Suprapubic skin (tissue), 4 donors: ENCODE measurements around the gene HNRNPR. TPM values are rescaled to one million over a fixed set of nuclear protein-coding genes. Genes with fewer than 3 reads are reported as not detected.

Experiments used
- DNase-seq, 2 donors: peaks; one replicate each; pipeline ENCODE4 v3.0.0-alpha.2; 2019; ENCODE audit warnings: low spot score in 2 of 2
- H3K27ac ChIP-seq: fragments of 200-600 bp; sonication (generic); one replicate; pipeline ENCODE4 v1.5.1; 2019
- H3K27me3 ChIP-seq: fragments of 200-600 bp; sonication (generic); one replicate; pipeline ENCODE4 v1.5.1; 2019
- H3K36me3 ChIP-seq: fragments of 200-600 bp; sonication (generic); one replicate; pipeline ENCODE4 v1.5.1; 2019
- H3K4me1 ChIP-seq: fragments of 200-600 bp; sonication (generic); one replicate; pipeline ENCODE4 v1.5.1; 2019
- H3K4me3 ChIP-seq: fragments of 200-600 bp; sonication (generic); one replicate; pipeline ENCODE4 v1.5.1; 2019; ENCODE audit warnings: mild to moderate bottlenecking
- H3K9me3 ChIP-seq: fragments of 200-600 bp; sonication (generic); one replicate; pipeline ENCODE4 v1.5.1; 2019
- CTCF ChIP-seq, 2 donors: fragments of 200-600 bp in 1 of 2; fragments of 450-650 bp in 1 of 2; sonication (generic) in 1 of 2; IDR thresholded peaks; one replicate each; pipeline ENCODE4 v1.5.1; 2016 to 2019; ENCODE audit warnings: antibody characterized with exemption in 2 of 2, mild to moderate bottlenecking in 1 of 2, moderate library complexity in 1 of 2
- EP300 ChIP-seq: sonication (generic); formaldehyde crosslinking; IDR thresholded peaks from one replicate; pipeline ENCODE4 v1.6.1; 2017; ENCODE audit warnings: antibody characterized with exemption
- POLR2A ChIP-seq, 2 donors: fragments of 450-650 bp; IDR thresholded peaks; one replicate each; pipeline ENCODE4 v1.6.1; 2017; ENCODE audit warnings: antibody characterized with exemption in 2 of 2, mild to moderate bottlenecking in 2 of 2, moderate library complexity in 2 of 2
- POLR2AphosphoS5 ChIP-seq, 3 donors: sonication (generic); formaldehyde crosslinking; IDR thresholded peaks; one replicate each; pipeline ENCODE4 v1.6.1; 2017; ENCODE audit warnings: antibody characterized with exemption in 3 of 3
- WGBS: methylation state at CpG from one replicate; pipeline ENCODE4 v1.1.5; 2018; 5-methylcytosine and 5-hydroxymethylcytosine counted together
- total RNA-seq, 4 donors: library from RNA; depleted of rRNA; stranded (reverse); fragments of >200 nt; gene quantifications; one replicate each; pipeline ENCODE4 v1.1.0, GENCODE V29; 2016

HNRNPR gene
- 10 to 100 TPM; 60.9 to 85.3 (median 66.0) TPM for total RNA-seq

GRCh38 chr1:23344111-23344986 is at the start of gene HNRNPR:
TSS of gene HNRNPR (minus strand) at chr1:23344284. CDS start at chr1:23341008, 3,276 bp downstream.
- H3K4me1 ChIP-seq, result peaks cover 44% of the 10 kb centered on the region
- peak within 1 kb of the TSS; percentile 62 for H3K4me3 ChIP-seq
- no peaks in the 10 kb centered on the region for H3K36me3 ChIP-seq
- H3K27ac ChIP-seq, result peak within 1 kb of the TSS; percentile 94
- TF ChIP-seq POLR2AphosphoS5 (IDR thresholded peaks at IDR 0.05), result peak in 2 of 3 donors; percentile 36 to 80
- TF ChIP-seq EP300, result no peak
- peak; percentile 35 to 87 for TF ChIP-seq POLR2A (IDR thresholded peaks at IDR 0.05)
- H3K9me3 ChIP-seq, result no peaks in the 10 kb centered on the region
- WGBS, result 1% methylated on average over 10 of the region's 87 CpGs
- H3K27me3 ChIP-seq, result no peaks in the 10 kb centered on the region
- peak; percentile 100 for DNase-seq

GRCh38 chr1:23393706-23394105 is 49.6 kb upstream of the HNRNPR start:
- H3K9me3 ChIP-seq, result no peaks in the 10 kb centered on the region
- DNase-seq, result peak in 1 of 2 donors; percentile 77
- peak overlapping the region; percentile 79 for H3K27ac ChIP-seq
- peaks cover 14% of the 10 kb centered on the region for H3K4me1 ChIP-seq
- H3K36me3 ChIP-seq, result peaks cover 16% of the 10 kb centered on the region
- WGBS, result 94% methylated on average over 8 of the region's 15 CpGs
- no peak for TF ChIP-seq CTCF (IDR thresholded peaks at IDR 0.05)
- TF ChIP-seq EP300, result no peak
- TF ChIP-seq POLR2AphosphoS5 (IDR thresholded peaks at IDR 0.05), result no peak
- no peak for TF ChIP-seq POLR2A (IDR thresholded peaks at IDR 0.05)
- no peaks in the 10 kb centered on the region for H3K27me3 ChIP-seq
- H3K4me3 ChIP-seq, result no peak overlapping the region

GRCh38 chr1:23392125-23392855 is 48.2 kb upstream of the HNRNPR start:
- WGBS, result 68% methylated on average over 2 of the region's 2 CpGs
- no peak overlapping the region for H3K27ac ChIP-seq
- no peak for DNase-seq
- H3K9me3 ChIP-seq, result no peaks in the 10 kb centered on the region
- TF ChIP-seq POLR2A (IDR thresholded peaks at IDR 0.05), result no peak
- TF ChIP-seq EP300, result no peak
- TF ChIP-seq POLR2AphosphoS5 (IDR thresholded peaks at IDR 0.05), result no peak
- TF ChIP-seq CTCF (IDR thresholded peaks at IDR 0.05), result no peak
- no peak overlapping the region for H3K4me3 ChIP-seq
- peaks cover 11% of the 10 kb centered on the region for H3K36me3 ChIP-seq
- H3K4me1 ChIP-seq, result peaks cover 14% of the 10 kb centered on the region
- H3K27me3 ChIP-seq, result no peaks in the 10 kb centered on the region

GRCh38 chr1:23389837-23390321 is 45.8 kb upstream of the HNRNPR start:
- no peak overlapping the region for H3K4me3 ChIP-seq
- no peak for TF ChIP-seq EP300
- no peak for TF ChIP-seq CTCF (IDR thresholded peaks at IDR 0.05)
- no peak for TF ChIP-seq POLR2A (IDR thresholded peaks at IDR 0.05)
- no peak for TF ChIP-seq POLR2AphosphoS5 (IDR thresholded peaks at IDR 0.05)
- H3K9me3 ChIP-seq, result no peaks in the 10 kb centered on the region
- WGBS, result 74% methylated on average over 9 of the region's 9 CpGs
- H3K27me3 ChIP-seq, result no peaks in the 10 kb centered on the region
- DNase-seq, result no peak
- H3K27ac ChIP-seq, result no peak overlapping the region
- peaks cover 11% of the 10 kb centered on the region for H3K36me3 ChIP-seq
- peaks cover 18% of the 10 kb centered on the region for H3K4me1 ChIP-seq

- TF ChIP-seq EP300, result no peak
- no peak for TF ChIP-seq POLR2A (IDR thresholded peaks at IDR 0.05)
- no peak for TF ChIP-seq POLR2AphosphoS5 (IDR thresholded peaks at IDR 0.05)
- TF ChIP-seq CTCF (IDR thresholded peaks at IDR 0.05), result no peak
- peaks cover 7% of the 10 kb centered on the region for H3K36me3 ChIP-seq
- no peak overlapping the region for H3K4me3 ChIP-seq
These were observed 43.4 kb upstream of the HNRNPR start for GRCh38 chr1:23387494-23387893.

More at GRCh38 chr1:23387494-23387893, 43.4 kb upstream of the HNRNPR start:
- Histone ChIP-seq H3K27ac (no peak overlapping the region), H3K4me1 (peaks cover 26% of the 10 kb centered on the region), H3K27me3 (no peaks in the 10 kb centered on the region), H3K9me3 (no peaks in the 10 kb centered on the region)
- WGBS, result 92% methylated on average over 7 of the region's 8 CpGs
- DNase-seq, result no peak
